ENCODE measurements around the gene APOL5.
"Not testable (repeated sequence)": the region's sequence is repeated elsewhere in the genome, so short reads cannot be mapped to it uniquely, and the experiment has no call there.

APOL5 gene

GRCh38 chr22:35711336-35711735, 6.3 kb upstream of the APOL5 start:
- DNase-seq (ENCODE audit: low read depth): no peak

DNA sequence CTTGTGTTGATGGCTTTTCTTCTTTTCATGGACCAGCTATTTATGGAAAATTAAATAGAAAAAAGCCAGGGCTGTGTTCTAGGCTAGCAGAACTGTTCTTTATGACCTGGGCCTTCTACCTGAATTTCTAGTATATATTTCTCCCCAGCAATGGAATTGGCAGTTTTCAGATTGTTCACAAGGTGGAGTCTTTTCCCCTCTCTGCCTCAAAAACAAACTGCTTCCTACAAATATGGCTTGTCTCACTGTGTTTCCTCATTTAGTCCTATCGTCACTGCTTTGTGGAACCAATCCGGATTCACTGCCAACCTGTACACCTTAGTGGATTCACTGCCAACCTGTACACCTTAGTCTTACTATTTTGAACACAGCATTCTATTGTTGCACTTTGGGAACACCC, 5.0 kb upstream of the APOL5 start:
- no peak for DNase-seq (ENCODE audit: low read depth)

- no peak for DNase-seq (ENCODE audit: low read depth)
These were observed 1.7 kb downstream of the APOL5 start for GRCh38 chr22:35719212-35719875.

DNA sequence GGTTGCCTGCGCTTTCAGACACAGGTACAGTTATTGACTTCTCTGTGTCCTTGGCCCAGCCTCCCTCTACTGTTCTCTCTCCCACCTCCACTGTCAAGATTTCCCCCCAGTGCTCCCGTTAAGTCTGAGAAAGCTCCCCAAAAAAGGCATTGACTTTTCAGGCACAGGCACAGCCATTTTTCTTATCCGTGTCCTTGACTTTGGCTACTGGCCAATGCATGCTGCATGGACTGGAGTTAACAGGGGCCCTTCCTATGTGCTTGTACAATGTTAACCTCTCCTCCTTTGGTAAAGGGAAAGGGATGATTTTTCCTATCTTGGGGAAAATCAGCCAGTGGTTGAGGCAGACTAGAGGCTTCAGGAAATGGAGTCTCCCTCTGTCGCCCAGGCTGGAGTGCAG, 4.3 kb downstream of the APOL5 start:
- no peak for DNase-seq (ENCODE audit: low read depth)

DNA sequence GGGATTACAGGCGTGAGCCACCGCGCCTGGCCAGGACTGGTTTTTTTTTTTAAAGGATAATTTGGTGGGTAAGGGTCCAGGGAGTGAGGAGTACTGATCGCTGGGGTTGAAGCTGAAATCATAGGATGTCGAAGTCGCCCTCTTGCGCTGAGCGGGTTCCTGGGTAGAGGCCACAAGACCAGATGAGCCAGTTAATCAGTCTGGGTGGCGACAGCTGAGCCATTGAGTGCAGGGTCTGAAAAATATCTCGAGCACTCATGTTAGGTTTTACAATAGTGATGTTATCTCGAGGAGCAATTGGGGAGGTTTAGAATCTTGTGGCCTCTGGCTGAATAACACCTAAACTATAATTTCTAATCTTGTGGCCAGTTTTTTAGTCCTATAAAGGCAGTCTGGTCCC, 7.8 kb downstream of the APOL5 start:
- no peak for DNase-seq (ENCODE audit: low read depth)

GRCh38 chr22:35726398-35726797, 8.7 kb downstream of the APOL5 start:
- no peak for DNase-seq (ENCODE audit: low read depth)

GRCh38 chr22:35726933-35727332, 9.3 kb downstream of the APOL5 start:
- DNase-seq (ENCODE audit: low read depth): no peak

GRCh38 chr22:35727436-35727835, 9.8 kb downstream of the APOL5 start:
- no peak for DNase-seq (ENCODE audit: low read depth)

GRCh38 chr22:35728639-35729308, 11.1 kb downstream of the APOL5 start:
- DNase-seq (ENCODE audit: low read depth): no peak

DNA sequence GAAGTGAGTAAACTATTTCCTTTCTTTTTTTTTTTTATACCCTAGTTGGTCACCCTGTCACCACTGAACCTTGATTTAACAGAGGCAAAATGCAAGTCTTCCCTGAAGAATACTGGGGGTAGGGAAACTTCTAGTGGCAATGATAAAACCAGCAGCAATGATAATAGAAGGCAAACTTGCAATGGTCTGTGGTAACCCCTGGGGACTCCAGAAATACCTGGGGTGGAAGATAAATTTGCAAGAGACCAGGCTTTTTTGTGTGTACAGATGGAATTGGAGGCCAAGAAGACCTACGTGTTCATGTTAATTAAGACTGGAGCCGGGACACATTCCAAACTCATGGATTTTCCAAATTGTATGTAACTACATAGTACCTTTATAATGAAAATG, 11.6 kb downstream of the APOL5 start:
- DNase-seq (ENCODE audit: low read depth): no peak

- no peak for DNase-seq (ENCODE audit: low read depth)
These were observed 13.6 kb downstream of the APOL5 start for GRCh38 chr22:35731321-35731720.

DNA sequence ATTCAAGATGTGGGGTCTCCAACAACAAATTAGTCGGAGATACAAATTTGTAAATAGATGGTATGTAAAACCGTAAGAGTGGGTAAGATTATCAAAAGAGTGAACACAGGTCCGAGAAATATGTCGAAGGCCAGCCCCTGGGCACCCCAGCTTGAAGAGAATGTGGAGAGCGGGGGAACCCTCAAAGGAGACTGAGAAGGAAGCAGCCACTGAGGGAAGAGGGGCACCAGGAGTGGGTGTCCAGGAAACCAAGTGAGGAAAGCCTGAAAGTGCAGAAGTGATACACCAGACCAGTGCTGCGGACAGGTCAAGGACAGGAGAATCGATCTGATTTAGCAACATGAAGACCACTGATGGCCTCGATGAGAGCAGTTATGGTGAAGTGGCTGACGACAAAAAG, 14.4 kb downstream of the APOL5 start:
- no peak for DNase-seq (ENCODE audit: low read depth)

GRCh38 chr22:35733036-35733435, 15.4 kb downstream of the APOL5 start:
- no peak for DNase-seq (ENCODE audit: low read depth)

DNA sequence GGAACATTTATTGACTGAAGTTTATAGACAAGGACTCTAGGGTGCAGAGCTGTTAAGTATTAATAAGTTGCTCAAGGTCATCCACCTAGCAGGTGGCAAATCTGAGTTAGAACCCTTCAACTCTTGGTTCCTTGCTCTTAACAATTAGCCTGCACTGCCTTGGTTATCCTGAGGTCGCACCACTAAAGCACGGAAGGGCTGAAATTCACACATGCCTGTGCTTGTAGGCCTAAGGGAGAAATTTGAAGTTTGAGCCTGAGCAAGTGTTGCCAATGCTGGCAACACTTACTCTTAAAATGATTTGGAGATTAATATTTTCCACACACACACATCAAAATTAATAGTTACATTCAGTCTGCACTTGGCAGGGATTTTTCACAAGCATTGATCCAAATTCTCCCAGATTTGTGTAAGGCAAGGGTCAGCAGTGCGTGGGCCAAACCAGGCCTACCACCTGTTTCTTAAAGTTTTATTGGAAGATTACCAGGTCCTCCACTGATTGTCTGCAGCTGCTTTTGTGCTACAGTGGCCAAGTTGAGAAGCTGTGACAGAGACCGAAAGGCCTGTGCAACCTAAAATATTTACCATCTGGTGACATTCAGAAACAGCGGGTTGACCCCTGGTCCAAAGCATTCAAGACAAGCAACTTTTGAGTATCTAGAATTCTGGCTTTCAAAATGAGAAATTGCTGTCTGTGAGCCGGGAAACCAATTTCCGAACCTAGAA, 16.3 kb downstream of the APOL5 start:
- DNase-seq (ENCODE audit: low read depth): no peak

DNA sequence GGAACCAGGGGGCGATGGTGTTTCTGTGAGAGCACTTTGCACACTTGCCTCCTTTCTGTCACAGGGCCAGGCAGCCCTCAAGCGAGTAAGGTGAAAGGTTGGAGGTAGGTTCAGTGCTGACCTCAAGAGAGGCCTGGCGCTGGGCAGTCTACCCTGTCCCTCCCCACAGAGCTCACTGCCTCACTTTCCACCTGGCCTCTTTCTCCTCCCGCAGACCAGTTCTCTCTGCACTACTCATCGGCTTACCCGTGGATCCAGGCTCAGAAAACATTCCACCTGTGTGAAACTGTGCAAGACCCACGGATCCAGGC, 16.8 kb downstream of the APOL5 start:
- no peak for DNase-seq (ENCODE audit: low read depth)

GRCh38 chr22:35735542-35735941, 17.9 kb downstream of the APOL5 start:
- DNase-seq (ENCODE audit: low read depth): no peak

DNA sequence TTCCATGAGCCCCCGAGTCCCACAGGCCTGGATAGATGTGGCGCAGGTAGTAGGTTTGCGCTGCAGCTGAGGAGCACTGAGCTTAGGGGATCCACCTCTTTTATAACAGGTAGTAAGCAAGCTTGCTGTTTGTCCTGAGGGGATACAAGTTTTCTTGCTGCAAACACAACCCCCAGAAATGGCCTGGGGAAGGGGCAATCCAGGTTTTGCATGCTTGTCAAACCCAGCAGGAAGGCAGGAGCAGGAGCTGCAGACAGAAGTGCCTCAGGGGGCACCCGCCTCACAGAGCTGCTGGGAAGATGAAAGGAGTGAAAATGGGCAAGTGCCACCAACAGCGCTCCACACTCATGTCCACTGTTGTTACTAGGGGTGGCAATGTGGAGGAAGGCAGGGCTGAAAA, 18.5 kb downstream of the APOL5 start:
- no peak for DNase-seq (ENCODE audit: low read depth)

DNA sequence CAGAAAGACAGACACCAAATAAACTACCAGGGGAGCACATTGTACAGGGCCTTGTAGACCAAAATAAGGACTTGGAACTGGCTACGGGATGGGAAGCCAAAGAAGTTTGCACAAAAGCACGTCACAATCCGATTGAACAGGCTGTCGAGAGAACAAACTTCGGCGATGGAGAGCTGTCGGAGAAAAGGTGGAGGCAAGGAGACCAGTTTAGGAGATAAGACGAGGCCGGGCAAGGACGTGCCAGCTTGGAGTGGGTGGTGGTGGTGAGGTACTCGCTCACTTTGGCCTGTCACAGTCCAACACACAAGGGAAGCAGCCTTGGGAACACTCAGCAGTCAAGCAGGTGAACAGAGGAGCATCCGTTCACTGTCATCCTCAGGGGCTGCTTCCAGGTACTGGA, 19.0 kb downstream of the APOL5 start:
- no peak for DNase-seq (ENCODE audit: low read depth)

DNA sequence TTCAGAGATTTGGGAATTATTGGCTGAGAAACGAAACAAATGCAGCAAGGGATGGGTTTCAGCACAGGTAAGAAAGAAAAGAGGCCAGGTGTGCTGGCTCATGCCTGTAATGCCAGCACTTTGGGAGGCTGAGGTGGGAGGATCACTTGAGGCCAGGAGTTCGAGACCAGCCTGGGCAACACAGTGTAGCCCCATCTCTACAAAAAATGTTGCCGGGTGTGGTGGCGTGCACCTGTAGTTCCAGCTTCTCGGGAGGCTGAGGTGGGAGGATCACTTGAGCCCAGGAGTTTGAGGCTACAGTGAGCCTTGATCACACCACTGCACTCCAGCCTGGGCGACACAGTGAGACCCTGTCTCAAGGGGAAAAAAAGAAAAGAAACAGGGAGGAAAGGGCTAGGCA, 20.2 kb downstream of the APOL5 start:
- not testable (repeated sequence) for DNase-seq (ENCODE audit: low read depth)

DNA sequence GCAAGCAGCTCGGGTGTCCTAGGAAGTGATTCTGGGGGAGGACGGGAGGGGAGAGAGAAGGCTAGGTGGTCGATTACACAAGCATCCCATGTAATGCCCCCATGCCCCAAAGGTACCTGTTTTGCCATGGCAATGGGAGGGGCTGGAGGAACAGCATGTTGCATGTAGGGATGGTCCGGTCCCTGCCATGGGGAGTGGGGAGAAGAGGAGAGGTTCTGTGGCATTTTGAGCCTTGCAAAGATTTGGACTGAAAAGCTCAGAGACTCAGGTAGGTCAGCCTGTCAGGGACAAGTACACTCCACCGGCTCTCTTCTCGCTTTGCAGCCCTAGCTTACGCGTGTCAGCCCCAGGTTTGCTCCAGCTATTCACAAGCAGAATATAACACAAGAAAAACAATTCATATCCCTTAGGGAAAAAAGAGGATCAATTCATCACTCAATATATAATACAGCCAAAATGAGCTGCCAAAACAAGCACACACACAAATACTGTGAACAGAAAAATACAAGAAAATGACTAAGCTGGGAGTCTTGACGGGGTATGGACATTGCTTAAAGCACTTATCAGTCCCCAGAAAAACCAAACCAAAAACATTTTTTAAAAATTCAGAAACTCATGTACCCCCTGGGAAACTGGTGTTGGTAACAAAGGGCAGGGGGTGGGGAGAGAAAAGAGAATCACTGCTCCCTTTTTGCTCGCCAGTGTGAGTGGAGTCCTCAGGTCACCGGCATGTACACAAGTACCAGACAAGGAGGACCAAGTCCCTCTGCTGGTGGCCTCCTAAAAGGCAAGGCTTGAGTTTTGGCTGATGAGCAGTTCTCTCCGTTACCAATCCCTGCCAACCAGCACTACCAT, 21.6 kb downstream of the APOL5 start:
- no peak for DNase-seq (ENCODE audit: low read depth)

DNA sequence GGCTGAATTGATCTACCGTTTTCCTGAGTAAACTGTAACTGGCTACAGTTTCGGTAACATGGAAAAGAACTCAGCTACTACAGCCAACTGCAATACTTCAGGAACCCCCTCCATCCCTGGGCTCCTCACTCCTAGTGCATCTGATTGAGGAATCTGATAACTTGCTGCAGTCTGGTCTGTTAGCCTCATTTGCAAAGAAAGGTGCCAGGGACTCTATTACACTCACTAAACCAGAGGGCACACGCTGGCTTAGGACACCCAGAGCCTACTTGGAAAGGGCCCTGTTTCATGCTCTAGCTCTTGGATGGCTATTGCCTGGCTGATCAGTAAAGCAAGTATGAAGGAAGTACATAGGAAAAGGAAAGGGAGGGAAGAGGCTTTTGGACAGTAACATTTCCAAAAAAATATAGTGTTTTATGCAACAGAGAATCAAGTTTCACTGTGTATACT, 22.3 kb downstream of the APOL5 start:
- DNase-seq (ENCODE audit: low read depth): no peak

- no peak for DNase-seq (ENCODE audit: low read depth)
These were observed 22.9 kb downstream of the APOL5 start for GRCh38 chr22:35740616-35741015.
